ENCODE data around the gene MISP. TPM values are rescaled to one million over a fixed set of nuclear protein-coding genes. Genes with fewer than 3 reads are reported as not detected.

Gene MISP
- total RNA-seq, 1 donor from 2014 or later, result not detected

DNA sequence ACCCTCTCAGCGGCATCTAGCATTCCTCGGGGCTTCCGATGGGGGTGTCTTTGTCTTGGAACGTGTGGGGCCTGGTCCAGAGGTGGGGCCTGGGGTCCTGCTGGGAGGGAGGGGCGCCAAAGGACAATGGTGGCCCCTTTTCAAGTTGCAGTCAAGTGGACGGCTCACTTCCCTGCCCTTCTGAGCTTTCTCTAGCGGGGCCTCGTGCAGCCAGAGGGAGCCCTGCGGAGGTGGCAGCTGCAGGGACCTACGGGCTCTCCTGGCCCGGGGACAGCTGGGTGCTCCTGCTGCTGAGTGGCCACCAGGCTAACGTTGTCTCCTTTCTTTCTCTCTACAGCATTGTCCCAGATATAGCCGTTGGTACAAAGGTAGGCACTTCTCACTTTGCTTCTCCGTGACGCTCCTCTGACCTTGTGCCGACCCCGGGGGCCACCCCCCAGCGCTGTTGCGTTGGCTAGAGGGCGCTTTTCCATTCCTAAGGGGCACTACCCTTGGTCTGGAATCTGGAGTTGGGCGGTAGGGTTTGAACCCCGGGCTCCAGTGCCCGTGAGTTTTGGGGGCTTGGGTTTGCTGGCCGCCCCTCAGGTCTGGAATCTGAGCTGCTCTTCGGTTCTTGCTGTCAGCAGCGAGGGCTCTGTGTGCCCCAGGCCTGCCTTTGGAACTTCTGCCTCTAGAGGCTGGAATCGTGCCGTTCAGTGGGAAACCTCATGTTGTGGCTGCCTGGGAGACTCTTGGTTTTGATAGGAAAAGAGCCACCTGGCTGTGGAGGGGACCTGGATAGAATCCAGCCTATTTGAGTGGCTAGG, 48.4 kb downstream of the MISP start:
- peak overlapping the region; percentile 100 for H3K27ac ChIP-seq (replicated peaks)
- no peaks in the 10 kb centered on the region for H3K27me3 ChIP-seq (ENCODE audit: low read depth)
- peaks cover 79% of the 10 kb centered on the region for H3K4me1 ChIP-seq
- H3K36me3 ChIP-seq, result peaks cover 21% of the 10 kb centered on the region
- DNase-seq, result no peak
- no peaks in the 10 kb centered on the region for H3K9me3 ChIP-seq (replicated peaks)
- TF ChIP-seq, protein P1, sequence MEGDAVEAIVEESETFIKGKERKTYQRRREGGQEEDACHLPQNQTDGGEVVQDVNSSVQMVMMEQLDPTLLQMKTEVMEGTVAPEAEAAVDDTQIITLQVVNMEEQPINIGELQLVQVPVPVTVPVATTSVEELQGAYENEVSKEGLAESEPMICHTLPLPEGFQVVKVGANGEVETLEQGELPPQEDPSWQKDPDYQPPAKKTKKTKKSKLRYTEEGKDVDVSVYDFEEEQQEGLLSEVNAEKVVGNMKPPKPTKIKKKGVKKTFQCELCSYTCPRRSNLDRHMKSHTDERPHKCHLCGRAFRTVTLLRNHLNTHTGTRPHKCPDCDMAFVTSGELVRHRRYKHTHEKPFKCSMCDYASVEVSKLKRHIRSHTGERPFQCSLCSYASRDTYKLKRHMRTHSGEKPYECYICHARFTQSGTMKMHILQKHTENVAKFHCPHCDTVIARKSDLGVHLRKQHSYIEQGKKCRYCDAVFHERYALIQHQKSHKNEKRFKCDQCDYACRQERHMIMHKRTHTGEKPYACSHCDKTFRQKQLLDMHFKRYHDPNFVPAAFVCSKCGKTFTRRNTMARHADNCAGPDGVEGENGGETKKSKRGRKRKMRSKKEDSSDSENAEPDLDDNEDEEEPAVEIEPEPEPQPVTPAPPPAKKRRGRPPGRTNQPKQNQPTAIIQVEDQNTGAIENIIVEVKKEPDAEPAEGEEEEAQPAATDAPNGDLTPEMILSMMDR (IDR thresholded peaks at IDR 0.05; ENCODE audit: borderline replicate concordance), result no peak
- intact Hi-C loops (cut with micrococcal nuclease), result no loop called here
- H3K4me3 ChIP-seq, result peak overlapping the region; percentile 77

GRCh38 chr19:800360-801029, 49.6 kb downstream of the MISP start:
- Histone ChIP-seq H3K27ac (replicated peaks) (peak overlapping the region; percentile 100), H3K4me3 (peak overlapping the region; percentile 77), H3K9me3 (replicated peaks) (no peaks in the 10 kb centered on the region), H3K4me1 (peaks cover 88% of the 10 kb centered on the region), H3K36me3 (peaks cover 33% of the 10 kb centered on the region), H3K27me3 (ENCODE audit: low read depth) (no peaks in the 10 kb centered on the region)
- TF ChIP-seq, protein P1 (IDR thresholded peaks at IDR 0.05; ENCODE audit: borderline replicate concordance), result no peak
- no peak for DNase-seq
- intact Hi-C loops (cut with micrococcal nuclease), result no loop called here

DNA sequence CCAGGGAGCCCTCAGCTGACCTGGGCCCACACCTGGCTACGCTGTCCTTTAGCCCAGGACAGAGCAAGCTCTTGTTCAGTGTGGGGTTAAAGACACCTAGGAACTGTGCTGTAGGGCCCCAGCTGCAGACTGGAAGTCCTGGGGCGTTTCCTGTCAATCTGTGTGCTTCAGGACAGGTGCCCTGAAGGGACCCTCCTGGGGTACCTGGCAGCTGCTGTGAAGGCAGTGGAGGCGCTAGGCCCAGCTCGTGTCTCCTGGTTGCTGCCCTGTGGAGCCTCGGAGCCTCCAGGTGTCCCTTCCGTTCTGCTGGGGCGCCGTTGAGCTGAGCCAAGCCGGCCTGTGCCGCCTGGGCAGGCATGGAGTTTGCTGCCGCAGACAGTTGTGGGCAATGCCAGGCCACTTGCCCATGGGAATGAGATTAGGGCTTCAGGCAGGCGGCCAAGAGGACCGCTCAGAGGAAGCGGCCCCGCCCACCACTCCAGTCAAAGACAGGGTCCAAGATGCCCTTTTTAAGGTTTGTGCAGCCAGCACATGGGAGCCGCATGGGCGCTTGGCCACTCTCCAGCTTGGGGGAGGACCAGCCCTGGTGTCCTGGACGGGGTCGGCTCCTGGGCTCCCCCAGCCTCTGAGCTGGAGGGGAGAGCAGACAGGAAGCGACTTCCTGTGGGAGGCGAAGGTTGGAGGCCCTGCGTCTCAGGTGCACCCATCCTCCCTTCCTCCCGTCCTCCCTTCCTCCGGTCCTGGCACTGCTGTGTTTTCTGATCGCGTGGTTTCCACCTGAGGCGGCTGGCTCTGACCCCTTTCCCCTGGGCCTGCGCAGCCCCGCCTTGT, 50.3 kb downstream of the MISP start:
- Histone ChIP-seq H3K36me3 (peaks cover 40% of the 10 kb centered on the region), H3K4me1 (peaks cover 88% of the 10 kb centered on the region), H3K27ac (replicated peaks) (peak overlapping the region; percentile 100), H3K4me3 (peak overlapping the region; percentile 77), H3K27me3 (ENCODE audit: low read depth) (no peaks in the 10 kb centered on the region), H3K9me3 (replicated peaks) (no peaks in the 10 kb centered on the region)
- TF ChIP-seq, protein P1 (IDR thresholded peaks at IDR 0.05; ENCODE audit: borderline replicate concordance), result no peak
- intact Hi-C loops (cut with micrococcal nuclease), result no loop called here
- peak; percentile 88 for DNase-seq

DNA sequence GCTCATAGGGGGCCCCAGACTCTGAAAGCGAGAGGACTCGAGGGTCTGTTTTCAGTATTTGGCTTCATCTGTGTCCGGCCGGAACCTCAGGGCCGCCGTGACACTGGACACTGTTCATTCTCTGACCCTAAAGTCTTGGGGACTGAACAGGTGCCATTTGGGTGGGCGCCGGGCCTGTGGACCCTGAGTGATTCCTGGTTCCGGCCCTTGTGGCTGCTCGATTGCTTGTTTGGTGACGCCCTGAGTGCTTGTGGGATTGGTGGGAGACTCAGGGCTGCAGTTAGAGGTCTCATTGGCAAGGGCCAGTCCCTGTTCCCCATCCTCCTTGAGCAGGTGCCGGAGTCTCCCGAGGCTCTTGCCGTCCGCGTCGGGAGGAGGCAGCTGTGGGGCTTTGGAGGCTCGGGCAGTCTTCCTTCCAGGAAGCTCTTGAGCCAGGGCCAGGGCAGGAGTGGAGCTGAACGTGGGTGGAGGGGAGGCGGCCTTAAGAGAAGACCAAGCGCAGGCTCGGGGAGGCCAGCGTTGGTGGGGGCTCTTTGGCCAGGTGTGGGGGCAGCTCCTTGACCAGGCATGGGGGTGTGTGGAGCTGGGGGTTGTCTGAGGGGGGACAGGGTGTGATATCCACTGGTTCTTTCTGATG, 51.1 kb downstream of the MISP start:
- peak overlapping the region; percentile 100 for H3K27ac ChIP-seq (replicated peaks)
- intact Hi-C loops (cut with micrococcal nuclease), result no loop called here
- no peaks in the 10 kb centered on the region for H3K9me3 ChIP-seq (replicated peaks)
- peaks cover 48% of the 10 kb centered on the region for H3K36me3 ChIP-seq
- peaks cover 91% of the 10 kb centered on the region for H3K4me1 ChIP-seq
- H3K4me3 ChIP-seq, result peak overlapping the region; percentile 77
- no peaks in the 10 kb centered on the region for H3K27me3 ChIP-seq (ENCODE audit: low read depth)
- TF ChIP-seq, protein P1 (IDR thresholded peaks at IDR 0.05; ENCODE audit: borderline replicate concordance), result no peak
- DNase-seq, result no peak
